Measurements from ENCODE around the gene SIRT7.

DNA sequence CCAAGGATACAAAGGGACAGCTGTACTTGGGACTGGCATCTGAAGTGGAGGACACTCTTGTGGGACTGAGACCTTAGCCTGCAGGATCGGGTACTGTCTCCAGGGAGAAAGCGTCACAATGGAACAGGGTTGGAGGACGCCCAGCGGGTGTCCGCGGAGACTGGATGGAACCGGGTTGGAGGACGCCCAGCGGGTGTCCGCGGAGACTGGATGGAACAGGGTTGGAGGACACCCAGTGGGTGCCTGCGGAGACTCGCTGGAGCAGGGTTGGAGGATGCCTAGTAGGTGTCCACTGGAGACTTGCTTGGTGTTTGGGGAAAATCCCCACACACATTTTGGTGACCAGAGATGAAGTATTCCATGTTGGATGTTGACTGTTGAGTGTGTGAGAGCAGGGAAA lies 29.2 kb upstream of the SIRT7 start, which contains the start of gene MYADML2:
- TF ChIP-seq, protein P1, sequence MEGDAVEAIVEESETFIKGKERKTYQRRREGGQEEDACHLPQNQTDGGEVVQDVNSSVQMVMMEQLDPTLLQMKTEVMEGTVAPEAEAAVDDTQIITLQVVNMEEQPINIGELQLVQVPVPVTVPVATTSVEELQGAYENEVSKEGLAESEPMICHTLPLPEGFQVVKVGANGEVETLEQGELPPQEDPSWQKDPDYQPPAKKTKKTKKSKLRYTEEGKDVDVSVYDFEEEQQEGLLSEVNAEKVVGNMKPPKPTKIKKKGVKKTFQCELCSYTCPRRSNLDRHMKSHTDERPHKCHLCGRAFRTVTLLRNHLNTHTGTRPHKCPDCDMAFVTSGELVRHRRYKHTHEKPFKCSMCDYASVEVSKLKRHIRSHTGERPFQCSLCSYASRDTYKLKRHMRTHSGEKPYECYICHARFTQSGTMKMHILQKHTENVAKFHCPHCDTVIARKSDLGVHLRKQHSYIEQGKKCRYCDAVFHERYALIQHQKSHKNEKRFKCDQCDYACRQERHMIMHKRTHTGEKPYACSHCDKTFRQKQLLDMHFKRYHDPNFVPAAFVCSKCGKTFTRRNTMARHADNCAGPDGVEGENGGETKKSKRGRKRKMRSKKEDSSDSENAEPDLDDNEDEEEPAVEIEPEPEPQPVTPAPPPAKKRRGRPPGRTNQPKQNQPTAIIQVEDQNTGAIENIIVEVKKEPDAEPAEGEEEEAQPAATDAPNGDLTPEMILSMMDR (conservative IDR thresholded peaks at IDR 0.05; ENCODE audit: low read length), result no peak
- TF ChIP-seq EZH2phosphoT487 (IDR thresholded peaks at IDR 0.05; ENCODE audit: borderline replicate concordance, low read depth, low read length), result no peak
